ENCODE measurements around the gene ACBD6.

The ACBD6 gene

GRCh38 chr1:180524915-180525714, 22.7 kb upstream of the ACBD6 start:
- DNase-seq, result no peak

- no peak for DNase-seq
These were observed 22.0 kb upstream of the ACBD6 start for GRCh38 chr1:180524160-180524914.

- peak; percentile 3 to 21 for DNase-seq
These were observed 19.8 kb upstream of the ACBD6 start for GRCh38 chr1:180522213-180522515.

- no peak for DNase-seq
These were observed 19.3 kb upstream of the ACBD6 start for GRCh38 chr1:180521474-180522212.

GRCh38 chr1:180519846-180520245, 17.5 kb upstream of the ACBD6 start:
- no peak for DNase-seq

GRCh38 chr1:180515857-180516388, 13.5 kb upstream of the ACBD6 start:
- peak; percentile 73 to 84 for DNase-seq

GRCh38 chr1:180515364-180515763, 13.0 kb upstream of the ACBD6 start:
- DNase-seq, result no peak

- no peak for DNase-seq
These were observed 11.2 kb upstream of the ACBD6 start for GRCh38 chr1:180513531-180513930.

GRCh38 chr1:180510882-180511281, 8.5 kb upstream of the ACBD6 start:
- DNase-seq, result no peak

GRCh38 chr1:180508725-180509097, 6.3 kb upstream of the ACBD6 start:
- no peak for DNase-seq

GRCh38 chr1:180507795-180508724, 5.7 kb upstream of the ACBD6 start:
- no peak for DNase-seq

- DNase-seq, result no peak
These were observed 3.5 kb upstream of the ACBD6 start for GRCh38 chr1:180505732-180506335.

GRCh38 chr1:180504186-180504585, 1.8 kb upstream of the ACBD6 start:
- DNase-seq, result no peak

- peak in 1 of 2 experiments; percentile 4 for DNase-seq
These were observed 994 bp upstream of the ACBD6 start for GRCh38 chr1:180503280-180503862.

- no peak for DNase-seq
These were observed 464 bp downstream of the ACBD6 start for GRCh38 chr1:180501865-180502360.

GRCh38 chr1:180500689-180501088, 1.7 kb downstream of the ACBD6 start:
- no peak for DNase-seq

- DNase-seq, result no peak
These were observed 3.8 kb downstream of the ACBD6 start for GRCh38 chr1:180498594-180498993.

GRCh38 chr1:180497826-180498225, 4.6 kb downstream of the ACBD6 start:
- DNase-seq, result no peak

- no peak for DNase-seq
These were observed 8.0 kb downstream of the ACBD6 start for GRCh38 chr1:180494370-180494769.

- DNase-seq, result no peak
These were observed 12.4 kb downstream of the ACBD6 start for GRCh38 chr1:180489976-180490375.

GRCh38 chr1:180489313-180489712, 13.1 kb downstream of the ACBD6 start:
- no peak for DNase-seq
